HL-60/S4 treated with phorbol 12-myristate 13-acetate at 8.2 ng/mL for 4 days and 3 days (cell line): ENCODE results near the gene BBOX1.
"Not testable (repeated sequence)": the region's sequence is repeated elsewhere in the genome, so short reads cannot be mapped to it uniquely, and the experiment has no call there.

Experiments
- in situ Hi-C: fragments of 300-500 bp; cut with MboI; formaldehyde crosslinking; loops from 2 replicates; pipeline ENCODE4 v1.15.0; 2022; ENCODE audit warnings: low sequenced_read_pairs

BBOX1 gene

DNA sequence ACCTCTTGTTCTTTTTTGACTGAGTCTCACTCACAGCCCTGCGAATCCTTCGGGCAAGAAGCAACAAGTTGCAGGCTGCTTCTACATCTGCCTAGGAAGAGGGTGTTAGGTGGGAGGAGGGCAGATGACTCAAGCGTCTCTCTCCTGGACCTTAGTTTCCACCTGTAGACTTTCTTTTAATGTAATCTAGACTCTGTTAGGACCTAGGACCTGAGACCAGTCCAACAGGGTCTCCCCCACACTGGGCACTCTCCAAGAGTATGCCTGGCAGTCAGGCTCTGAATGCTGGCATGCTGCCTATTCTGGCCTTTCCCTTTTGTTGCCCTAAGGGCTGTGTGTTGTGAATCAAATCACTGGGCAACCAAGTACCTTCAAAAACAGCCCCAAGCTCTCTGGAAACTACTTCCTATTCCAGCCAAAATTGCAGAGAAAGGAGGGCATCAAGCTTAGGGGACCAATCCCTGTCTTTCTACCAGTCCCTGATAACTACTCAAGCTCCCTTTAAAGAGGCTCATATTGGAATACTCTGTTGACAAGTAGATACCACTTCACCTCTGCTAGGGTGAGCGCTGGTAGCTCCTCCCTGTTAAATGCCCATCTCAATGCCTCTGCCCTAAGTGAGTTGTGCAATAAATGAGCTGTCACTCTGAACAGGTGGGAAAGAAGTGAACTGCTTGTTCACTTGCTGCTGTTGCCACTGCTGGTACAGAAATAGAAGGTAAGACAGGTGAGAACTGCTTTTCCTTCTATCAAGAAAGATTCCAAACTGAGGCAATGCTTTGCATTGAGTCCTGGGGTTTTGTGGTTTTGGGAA lies at the start of gene BBOX1:
Gene BBOX1 (plus strand): TSS at position 514 of the 814 bp plus-strand sequence. CDS start 14,616 bp downstream, outside the sequence.
- in situ Hi-C loops: no loop called here

DNA sequence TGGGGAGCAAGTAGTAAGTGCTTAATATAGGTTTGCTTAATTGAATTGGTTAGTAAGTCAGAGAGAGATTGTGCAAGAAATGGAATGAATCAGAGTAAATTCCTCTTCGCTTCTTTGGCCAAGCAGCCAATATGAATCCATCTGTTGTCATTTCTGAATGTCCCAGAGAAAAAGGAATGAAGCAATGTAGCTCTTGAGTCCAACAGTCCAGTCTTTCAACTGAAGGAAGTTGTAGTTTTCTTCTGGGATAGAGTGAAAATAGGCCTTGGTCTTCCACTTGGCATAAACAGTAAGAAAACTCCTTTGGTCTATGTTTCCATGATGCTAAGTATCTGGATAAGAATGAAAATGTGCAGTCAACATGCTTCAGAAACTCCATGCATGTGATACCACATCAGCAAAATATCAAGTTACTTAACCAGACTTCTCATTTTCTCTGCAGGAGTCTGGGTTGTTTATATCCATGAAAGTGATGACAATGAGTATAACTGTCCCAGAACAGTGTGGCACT lies 48.5 kb upstream of the BBOX1 start:
- in situ Hi-C loops: no loop called here

- in situ Hi-C loops: no loop called here
These were observed 46.6 kb upstream of the BBOX1 start, which contains the start of gene FIBIN for GRCh38 chr11:26993965-26994457. Gene FIBIN (plus strand): TSS chr11:26994112. CDS start chr11:26994527, 415 bp downstream.

GRCh38 chr11:26994631-26995095 lies 46.0 kb upstream of the BBOX1 start:
- in situ Hi-C loops: no loop called here

DNA sequence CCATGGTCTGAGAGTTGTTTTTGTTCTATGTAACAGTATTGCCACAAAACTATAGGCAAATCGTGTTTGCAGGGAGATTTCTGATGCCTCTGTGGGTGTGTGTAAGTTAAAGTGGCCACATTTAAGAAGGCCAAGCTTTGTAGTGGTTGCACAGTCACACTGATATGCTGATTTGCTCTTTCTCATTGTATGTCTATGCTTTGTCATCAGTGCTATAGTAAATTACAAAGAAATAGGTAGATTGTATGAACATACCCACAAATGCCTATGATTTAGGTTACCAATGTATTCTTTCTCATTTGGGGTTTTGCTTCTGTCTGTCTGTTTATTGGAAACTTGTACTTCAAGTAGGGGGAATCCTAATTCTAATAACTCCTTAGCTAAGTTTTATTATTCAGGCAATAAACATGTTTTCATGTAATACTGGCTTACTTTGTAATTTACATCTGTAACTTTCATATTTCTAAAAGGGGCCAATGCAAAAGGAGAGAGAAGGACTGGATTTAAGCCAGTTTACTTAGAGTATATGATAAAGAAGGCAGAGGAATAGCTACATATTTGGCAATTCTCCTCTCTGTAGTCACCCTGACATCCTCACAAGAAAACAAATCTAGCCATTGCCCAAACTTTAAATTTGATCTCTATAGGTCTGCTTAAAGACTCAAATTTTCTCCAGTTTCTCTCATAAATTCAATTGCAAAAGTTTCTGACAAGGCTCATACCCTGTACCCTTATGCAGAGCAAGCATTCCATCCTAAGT lies 44.7 kb upstream of the BBOX1 start:
- in situ Hi-C loops: no loop called here

DNA sequence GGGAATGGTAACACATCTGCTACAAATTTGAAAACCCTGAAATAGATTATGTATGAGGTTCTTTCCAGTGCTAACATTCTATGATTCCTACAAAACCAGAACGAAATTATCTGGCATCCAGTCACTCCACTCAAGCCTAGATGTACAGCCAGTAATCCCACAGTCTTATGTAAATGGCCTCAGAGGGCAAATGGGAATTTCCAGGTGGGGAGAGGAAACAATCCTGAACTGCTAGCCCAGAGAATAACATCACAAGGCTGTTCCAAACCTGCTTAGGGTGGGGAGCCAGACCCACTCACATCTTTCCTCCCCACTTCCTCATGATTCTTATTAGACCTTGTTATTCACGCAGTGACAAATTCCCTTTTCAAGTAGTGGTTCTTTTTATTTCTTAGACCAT lies 43.2 kb upstream of the BBOX1 start:
- in situ Hi-C loops: no loop called here

DNA sequence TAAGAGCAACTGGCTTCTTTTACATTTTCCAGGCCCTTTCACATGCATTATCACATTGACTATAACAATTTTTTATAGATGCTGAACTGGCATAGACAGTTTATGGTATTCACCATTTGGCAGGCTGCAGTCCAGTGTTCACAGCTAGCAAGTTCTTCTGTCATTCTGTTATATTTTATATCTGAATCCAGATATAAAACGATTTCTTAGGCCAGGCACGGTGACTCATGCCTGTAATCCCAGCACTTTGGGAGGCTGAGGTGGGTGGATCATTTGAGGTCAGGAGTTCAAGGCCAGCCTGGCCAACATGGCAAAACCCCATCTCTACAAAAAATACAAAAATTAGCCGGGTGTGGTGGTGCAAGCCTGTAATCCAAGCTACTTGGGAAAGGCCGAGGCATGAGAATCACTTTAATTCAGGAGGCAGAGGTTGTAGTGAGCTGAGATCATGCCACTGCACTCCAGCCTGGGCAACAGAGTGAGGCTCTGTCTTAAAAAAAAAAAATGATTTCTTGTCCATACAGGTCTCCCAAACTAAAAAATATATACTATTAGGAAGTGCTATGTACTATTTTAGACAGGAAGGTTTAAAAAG lies 39.4 kb upstream of the BBOX1 start:
- in situ Hi-C loops: not testable (repeated sequence)

DNA sequence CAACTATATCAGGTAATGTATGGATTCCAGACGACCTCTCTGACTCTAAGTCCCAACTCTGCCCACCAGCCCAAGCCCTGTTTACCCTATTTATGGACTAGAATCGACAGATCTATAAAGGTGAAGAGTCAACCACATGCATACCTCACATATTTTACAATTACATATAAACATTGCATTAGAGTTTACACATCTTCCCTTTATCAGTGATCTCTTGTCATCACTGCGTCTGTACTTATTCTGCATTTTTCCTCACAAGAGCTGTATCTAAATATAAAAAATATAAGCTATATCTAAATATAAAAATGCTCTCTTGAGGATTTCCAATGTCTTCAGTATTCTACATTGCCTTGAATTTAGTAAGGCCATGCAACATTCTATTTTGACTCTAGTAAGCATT lies 38.2 kb upstream of the BBOX1 start:
- in situ Hi-C loops: no loop called here

- in situ Hi-C loops: no loop called here
These were observed 37.8 kb upstream of the BBOX1 start for GRCh38 chr11:27002838-27003237.

- in situ Hi-C loops: no loop called here
These were observed 36.5 kb upstream of the BBOX1 start for GRCh38 chr11:27004103-27004502.

DNA sequence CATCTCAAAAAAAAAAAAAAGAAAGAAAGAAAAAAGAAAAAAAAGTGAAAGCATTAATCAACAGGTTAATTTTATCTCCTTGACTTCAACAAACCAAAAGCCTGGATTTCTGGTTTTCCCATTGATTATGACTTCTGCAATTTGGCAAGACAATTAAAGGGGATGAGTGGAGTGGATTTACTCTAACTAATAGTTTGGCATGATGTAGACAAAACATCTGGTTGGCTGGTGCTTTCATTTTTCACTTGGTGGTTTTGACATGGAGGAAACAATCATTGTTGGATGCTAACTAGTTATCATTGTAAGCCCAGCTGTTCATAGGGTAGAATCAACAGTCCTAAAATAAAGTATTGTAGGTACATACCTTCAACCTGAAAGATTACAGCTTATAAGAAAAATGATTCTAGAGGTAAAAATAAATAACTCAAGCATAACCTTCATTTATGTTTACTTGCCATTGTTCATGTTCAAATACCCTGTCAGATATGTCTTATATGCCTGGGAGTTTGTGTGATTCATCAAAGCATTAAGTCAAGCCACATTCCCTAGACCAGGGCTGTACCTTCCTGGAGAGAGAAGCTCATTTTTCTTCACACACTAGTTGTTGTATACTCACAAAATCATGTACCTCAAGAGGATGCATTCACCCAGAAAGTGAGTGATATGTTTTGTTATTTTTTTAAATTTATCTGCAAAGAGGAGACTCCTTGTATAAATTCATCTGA lies 31.6 kb upstream of the BBOX1 start:
- in situ Hi-C loops: no loop called here

DNA sequence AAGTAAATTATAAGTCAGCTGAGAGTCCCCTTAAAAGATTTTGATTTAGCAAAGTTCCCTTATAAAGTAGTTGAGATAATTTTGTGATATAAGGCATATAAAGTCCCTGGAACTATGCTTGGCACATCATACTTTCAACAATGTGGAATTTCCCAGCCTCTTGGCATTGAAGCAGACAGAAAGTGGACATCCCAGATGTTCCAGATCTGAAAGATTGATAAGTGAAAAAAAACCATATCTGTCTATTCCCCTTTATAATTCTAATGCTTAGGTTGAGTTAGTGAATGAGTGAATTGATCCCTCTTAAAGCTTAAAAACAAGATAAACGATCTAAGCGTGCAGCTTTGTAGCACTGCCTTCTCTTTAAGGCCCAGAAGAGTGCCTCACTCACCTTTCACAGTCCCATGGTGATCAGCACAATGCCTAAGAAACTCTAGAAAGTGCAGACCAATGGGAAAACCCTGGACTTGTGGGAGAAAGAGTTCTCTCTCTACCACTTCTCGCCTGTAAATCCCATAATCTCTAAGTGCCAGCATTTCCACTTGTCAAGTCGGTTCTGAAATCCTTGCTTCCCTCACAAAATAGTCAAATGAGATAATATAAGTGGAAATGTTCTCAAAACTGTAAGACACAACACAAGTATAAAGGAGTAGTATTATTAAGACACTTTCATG lies 28.9 kb upstream of the BBOX1 start:
- in situ Hi-C loops: no loop called here

- in situ Hi-C loops: no loop called here
These were observed 28.2 kb upstream of the BBOX1 start for GRCh38 chr11:27012234-27012921.

GRCh38 chr11:27013781-27014361 lies 26.7 kb upstream of the BBOX1 start:
- in situ Hi-C loops: no loop called here

DNA sequence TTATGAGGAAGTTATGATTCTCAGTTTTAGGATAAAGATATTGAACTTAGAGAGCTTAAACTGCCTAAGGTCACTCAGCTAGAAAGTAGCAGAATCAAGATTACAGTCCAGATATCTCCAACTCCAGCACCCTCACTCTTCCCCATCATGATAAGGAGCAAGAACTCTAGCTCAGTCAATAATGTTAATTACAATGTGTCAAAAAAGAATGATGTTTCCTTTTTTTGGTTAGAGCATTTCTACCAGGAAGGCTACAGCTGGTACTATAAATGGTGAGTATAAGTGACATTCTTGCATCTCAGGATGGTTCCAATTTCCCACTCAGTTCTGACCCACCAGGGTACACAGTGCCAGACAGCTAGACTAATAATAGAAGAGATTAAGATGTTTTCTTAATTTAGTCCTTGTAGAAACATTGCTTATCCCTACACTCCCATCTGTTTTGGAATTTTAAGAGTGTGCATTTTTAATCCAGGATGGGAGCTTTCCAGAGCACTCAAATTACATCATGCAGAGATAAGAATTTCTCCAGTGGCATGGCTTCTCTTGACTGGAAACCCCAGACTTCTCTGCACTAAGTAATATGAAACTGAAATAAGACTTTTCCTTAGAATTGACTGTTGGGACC lies 21.6 kb upstream of the BBOX1 start:
- in situ Hi-C loops: no loop called here

GRCh38 chr11:27020751-27021150 lies 19.9 kb upstream of the BBOX1 start:
- in situ Hi-C loops: no loop called here

DNA sequence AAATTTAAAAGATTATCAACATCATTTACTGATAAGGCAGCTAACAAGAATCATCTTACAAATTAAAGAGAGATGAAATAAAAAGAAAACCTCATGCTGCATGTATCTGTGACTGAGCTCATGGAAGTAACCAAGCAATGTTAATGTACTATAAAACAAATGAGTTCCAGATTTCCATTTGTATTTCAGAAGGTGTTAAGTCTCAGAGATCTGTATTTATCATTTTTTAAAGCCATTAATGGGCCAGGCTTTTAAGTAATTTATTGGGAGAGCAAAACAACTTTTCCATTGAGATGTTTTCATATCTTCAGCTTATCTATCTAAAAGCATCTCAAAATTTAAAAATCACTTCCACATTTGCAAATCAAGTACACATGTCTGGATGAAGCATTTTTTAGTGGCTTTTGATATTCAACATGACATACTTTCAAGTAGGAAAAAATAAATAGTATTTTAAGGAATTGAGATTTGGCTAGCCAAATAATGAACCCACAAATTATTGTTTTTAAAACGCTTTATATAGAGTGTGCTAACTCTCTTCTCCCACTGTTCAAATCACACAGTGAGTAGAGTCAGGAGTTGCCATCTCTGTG lies 17.9 kb upstream of the BBOX1 start:
- in situ Hi-C loops: no loop called here

DNA sequence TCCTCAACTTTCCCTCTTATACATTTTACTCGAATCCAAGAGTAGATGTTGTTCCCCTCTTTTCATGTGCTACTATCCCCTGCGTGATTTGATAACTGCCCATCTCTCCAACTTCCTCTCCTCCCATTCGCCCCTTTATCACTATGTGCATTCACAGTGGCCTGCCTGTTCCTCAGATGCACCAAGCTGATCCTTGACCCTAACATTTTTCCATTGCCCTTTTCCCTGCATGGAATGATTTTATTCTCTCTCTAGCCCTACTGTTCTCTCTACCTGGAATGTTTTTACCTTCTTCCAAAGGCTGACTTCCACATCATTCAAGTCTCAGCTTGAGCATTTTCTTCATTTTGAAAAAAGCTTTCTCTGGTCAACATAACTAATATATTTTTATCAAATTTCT lies 15.8 kb upstream of the BBOX1 start:
- in situ Hi-C loops: no loop called here
